ENCODE results near the gene SPAG17.

GRCh38 chr1:118136187-118136941 is 48.7 kb downstream of the SPAG17 start:
- TF ChIP-seq CTCF (IDR thresholded peaks at IDR 0.05; ENCODE audit: low read depth, low read length, poor library complexity, severe bottlenecking), result no peak
- no peak for TF ChIP-seq EZH2phosphoT487 (IDR thresholded peaks at IDR 0.05; ENCODE audit: borderline replicate concordance, low read length)

Data from DOHH2 (cell line).